ENCODE data around the gene CNPY1.

CNPY1 gene

DNA sequence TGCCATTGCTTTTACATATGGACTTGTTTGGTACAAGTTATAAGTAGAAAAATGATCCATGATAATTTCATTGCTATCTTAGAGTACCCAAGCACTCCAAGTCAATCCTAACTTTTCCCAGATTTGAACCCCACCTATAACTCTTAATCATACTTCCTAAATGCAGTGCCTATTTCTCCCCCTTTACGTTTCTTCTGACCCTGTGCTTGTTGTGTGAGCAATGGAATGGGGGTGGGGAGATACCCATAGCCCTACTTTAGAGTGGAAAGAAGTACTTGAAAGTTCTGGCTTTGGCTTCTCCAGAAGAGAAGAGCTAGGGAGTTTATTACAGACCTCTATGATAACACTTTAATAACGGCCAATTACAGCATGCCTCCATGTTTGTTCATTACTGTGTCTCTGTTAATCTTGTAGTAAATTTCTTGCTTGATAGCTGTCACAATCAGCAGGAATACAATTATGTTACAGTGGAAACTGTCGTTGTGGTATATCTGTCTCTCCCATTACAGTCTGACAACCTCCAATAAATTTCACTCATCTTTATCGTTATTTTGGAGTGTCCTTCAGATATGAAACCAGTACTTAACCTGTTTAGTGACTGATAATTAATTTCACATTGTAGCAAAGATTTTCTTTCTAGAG, 34.0 kb downstream of the CNPY1 start:
- DNase-seq (ENCODE audit: low read depth in 2 of 2), result no peak

GRCh38 chr7:155511702-155511996, 34.7 kb downstream of the CNPY1 start:
- no peak for DNase-seq (ENCODE audit: low read depth in 2 of 2)

DNA sequence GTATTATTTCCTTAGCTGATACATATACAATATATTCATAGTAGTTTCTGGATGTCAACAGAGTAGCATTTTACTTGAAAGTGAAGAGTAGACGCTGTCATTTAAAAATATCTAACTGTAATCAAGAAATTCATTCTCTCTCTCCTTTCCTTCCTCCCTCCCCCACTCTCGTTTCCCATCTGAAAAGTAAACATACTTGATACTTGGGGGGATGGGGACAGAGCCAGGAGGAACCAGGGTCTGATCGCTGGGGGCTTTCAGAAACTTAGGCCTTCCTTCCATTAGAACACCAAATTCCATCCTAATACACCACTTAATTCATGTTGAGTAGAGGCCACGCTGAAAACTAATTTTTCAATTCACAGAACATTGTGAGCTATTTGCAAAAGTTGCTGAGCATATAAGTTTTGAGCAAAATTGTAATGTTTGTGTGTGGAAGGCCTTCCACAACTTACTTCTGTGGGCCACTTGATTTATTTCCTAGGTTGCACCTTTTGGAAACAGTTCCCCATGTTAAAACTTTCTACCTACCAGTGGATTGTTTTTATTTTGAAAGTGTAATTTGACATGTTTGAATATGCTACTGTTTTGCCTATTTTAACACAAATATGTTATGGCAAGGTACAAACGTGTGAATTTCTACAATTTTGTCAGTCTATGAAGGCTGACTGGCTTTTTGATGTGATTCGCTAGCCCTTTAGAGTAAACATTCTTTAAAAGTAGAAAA, 35.2 kb downstream of the CNPY1 start:
- DNase-seq (ENCODE audit: low read depth in 2 of 2), result no peak

- no peak for DNase-seq (ENCODE audit: low read depth in 2 of 2)
These were observed 36.4 kb downstream of the CNPY1 start for GRCh38 chr7:155509725-155510551.

DNA sequence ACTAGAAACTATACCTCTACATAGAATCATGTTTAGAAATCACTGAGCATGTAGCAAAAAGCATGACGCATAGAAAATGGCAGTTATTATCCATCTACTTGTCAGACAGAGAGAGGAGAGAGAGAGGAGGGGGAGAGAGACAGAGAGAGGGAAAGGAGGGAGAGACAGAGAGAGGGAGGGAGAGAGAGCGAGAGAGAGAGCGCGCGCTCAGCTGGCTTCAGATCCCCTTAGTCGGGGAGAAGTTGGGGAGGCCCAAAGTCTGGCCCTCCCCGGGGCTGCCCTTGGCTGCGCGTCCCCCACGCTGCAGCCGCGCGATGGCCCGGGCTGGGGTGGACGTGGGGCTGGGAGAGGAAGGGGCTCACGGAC, 37.0 kb downstream of the CNPY1 start:
- no peak for DNase-seq (ENCODE audit: low read depth in 2 of 2)

DNA sequence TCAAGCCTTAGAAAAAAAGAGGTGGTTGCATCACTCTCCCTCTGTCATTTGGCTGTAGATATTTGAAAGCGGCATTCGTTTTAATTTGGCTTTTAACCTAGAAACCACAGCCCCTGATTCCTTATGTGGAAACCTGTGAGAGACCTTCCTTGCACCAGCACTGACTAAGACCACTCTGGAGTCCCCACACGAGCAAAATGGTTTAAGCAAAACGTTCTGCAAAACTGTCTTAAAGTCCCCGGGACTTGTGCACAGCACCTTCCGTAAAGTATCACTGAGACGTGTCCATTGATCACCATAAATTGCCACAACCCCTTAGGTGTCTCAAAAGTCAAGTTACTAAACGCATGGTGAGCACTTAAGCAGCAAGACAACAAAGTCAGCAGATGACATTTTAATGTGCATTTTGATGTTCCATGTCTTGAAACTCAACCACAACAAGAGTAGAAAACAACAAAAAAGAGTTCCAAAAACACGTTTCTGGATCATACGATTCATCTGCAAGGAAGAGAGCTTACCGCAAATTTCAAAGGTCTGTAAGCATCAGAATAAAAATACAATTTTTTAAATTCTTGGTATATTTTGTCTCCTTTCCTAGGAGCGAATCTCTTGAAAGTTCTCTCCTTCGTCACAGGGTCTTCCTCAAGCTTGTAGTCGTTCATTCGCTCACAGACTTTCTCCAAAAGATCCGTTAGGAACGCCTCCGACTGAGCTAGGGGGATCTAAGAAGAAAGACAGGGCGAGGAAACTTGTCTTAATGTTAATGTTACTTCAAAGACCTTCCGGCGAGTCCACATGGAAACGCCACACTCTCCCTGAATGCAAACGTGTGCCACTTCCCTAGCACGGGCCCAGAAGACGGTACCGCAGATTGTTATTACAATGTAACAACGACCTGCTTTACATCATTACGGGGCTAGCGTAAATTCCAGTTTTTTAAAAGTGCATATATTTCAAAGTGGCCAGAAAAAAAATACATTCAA, 37.7 kb downstream of the CNPY1 start:
- DNase-seq (ENCODE audit: low read depth in 2 of 2), result no peak

- no peak for DNase-seq (ENCODE audit: low read depth in 2 of 2)
These were observed 38.8 kb downstream of the CNPY1 start for GRCh38 chr7:155507576-155507975.

DNA sequence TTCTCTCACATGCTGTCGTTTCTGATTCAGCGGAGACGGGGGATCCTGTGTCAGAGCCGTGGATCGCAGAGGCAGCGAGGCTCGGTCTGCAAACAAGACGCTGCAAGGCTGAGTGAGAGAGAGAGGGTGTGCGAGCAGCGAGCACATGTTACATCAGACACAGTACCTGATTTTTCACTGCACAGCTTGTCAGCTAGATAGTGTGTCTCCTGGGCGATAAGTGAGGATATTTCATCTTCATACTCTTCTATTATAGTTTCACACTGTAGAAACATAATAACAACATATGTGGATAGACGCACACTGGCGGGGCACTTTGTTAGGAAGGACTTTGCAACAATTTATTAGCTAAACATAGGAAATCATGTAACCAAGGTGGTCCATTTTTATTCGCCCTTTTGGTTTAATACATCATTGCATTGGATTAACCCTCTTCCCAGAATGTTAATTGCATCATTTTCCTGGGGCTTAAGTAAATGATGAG, 39.5 kb downstream of the CNPY1 start:
- no peak for DNase-seq (ENCODE audit: low read depth in 2 of 2)

GRCh38 chr7:155505422-155505793, 41.0 kb downstream of the CNPY1 start:
- DNase-seq (ENCODE audit: low read depth in 2 of 2), result no peak

DNA sequence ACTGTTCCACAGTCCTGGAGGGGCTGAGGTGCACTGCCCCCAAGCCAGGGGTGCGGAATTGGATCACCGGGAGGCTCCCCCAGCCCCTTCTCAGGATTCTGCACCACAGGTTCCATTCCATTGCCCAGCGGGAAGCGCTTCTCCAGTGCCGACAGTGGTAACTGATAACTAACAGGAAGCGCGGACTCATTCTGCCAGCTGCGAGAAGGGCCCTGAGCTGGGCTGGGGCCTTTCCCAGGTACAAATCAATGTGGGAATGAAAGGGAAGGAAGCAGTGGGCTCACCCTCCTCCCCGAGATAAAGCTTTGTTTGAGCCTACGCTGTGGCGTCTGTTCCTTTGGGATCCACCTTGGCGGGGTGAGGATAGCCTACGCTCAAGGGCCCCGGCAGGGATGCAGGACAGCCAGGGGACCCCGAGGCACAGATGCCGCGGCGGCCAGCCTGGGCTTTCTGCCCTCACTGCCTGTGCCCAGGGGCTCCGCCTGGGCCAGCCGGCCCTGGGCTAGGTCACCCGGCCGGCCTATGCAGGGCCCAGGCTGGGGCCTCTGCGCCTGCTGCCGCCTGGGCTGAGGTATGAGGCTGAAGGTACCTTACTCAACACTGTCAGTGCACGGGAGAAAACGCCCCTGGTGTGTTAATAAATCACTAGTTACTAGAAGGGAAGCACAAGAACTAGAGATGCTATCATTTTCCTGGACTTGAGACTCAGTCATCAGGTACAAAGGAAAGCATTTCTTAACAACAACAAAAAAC, 49.0 kb downstream of the CNPY1 start:
- DNase-seq (ENCODE audit: low read depth in 2 of 2), result no peak

DNA sequence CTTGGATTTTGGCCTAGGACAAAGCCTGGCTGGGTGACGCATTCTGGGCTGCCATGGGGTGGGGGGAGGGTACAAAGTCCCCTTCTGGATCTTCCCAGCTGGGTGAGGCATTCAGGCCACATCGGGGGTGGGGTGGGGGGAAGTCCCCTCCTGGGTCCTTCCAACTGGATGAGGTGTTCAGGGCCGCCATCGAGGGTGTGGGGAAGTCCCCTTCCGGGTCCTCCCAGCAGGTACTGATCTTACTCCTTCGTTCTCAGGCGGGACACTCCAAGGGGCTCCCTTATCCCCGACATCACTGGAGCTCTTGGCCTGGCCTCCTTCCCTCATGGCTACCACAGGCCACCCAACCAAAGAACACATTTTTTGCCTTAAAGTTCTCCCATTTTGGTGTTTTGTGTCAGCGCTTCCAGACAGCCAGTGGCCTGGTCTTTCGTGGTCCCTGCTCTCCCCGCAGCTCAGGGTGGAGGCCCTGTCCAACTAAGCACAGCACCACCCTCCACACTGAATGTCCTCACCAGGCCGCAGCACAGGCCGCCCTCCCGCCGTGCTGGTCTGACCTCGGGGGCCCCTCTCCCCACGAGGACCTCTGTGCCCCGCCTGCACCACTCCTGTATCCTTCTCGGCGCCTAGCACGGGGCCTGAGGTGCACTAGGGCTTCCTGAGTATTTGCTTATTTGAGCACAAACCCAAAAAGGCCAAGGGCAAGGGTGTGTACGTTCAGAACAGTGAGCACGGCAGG, 49.9 kb downstream of the CNPY1 start:
- no peak for DNase-seq (ENCODE audit: low read depth in 2 of 2)

- no peak for DNase-seq (ENCODE audit: low read depth in 2 of 2)
These were observed 50.7 kb downstream of the CNPY1 start for GRCh38 chr7:155495440-155496248.

GRCh38 chr7:155494551-155494950, 51.8 kb downstream of the CNPY1 start:
- no peak for DNase-seq (ENCODE audit: low read depth in 2 of 2)

GRCh38 chr7:155493744-155494538, 52.4 kb downstream of the CNPY1 start:
- no peak for DNase-seq (ENCODE audit: low read depth in 2 of 2)

DNA sequence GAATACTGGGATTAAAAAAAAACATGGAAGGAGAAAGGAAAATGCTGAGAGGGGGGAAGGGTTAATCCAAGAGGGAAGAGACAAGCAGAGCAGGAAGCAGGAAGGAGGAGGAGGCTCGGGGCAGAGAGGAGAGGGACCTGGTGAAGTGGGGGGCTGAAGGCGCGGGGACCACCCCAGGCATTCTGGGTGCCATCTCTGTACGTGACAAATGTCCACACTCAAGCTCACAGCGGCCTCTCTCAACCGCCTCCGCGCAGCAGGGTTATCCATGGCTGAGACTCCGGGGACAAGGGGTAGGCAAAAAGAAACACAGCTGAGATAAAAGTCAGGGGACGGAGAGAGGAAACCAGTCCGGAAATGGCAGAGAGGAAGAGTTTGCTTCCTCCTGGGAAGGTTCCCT, 54.5 kb downstream of the CNPY1 start:
- no peak for DNase-seq (ENCODE audit: low read depth in 2 of 2)

GRCh38 chr7:155490697-155491628, 55.4 kb downstream of the CNPY1 start:
- DNase-seq (ENCODE audit: low read depth in 2 of 2), result peak in 1 of 2 donors; percentile 25
